IMR-90 (cell line): ENCODE measurements around the gene GGN. TPM values are rescaled to one million over a fixed set of nuclear protein-coding genes. Genes with fewer than 3 reads are reported as not detected.

ENCODE experiments used
- ATAC-seq: fragments of 200-7000 bp; cut with Tn5 transposase; 2 replicates; pipeline ENCODE4 v1.9.1; 2020; ENCODE audit warnings: low read depth, mild to moderate bottlenecking, moderate library complexity
- BruUV-seq: library from RNA; stranded (reverse); fragments of 400-500 nt; replicated peaks from 2 replicates; lab custom pipeline; 2021; lab: Mats Ljungman, UMichigan
- CTCF ChIA-PET: fragments of 300-600 bp; formaldehyde crosslinking; extraction: SDS; loops from one replicate; lab custom pipeline; 2021; ENCODE audit warnings: antibody characterized with exemption; lab: Yijun Ruan, JAX
- POLR2A ChIA-PET: fragments of 300-600 bp; sonication (Branson Sonifier 250); formaldehyde crosslinking; loops from one replicate; lab custom pipeline; 2022; ENCODE audit warnings: antibody characterized with exemption; ENCODE audit not compliant: unreplicated experiment; lab: Charles Lee
- DNase-seq: peaks from one replicate; pipeline ENCODE4 v3.0.0; 2013
- H2AFZ ChIP-seq: replicated peaks from 2 replicates; pipeline ENCODE3; 2013; ENCODE audit warnings: low read length, mild to moderate bottlenecking; ENCODE audit not compliant: poor library complexity
- H2AK5ac ChIP-seq: 2 replicates; pipeline ENCODE4 v1.6.1; 2013; ENCODE audit warnings: low read depth, low read length, inconsistent platforms
- H2AK9ac ChIP-seq: replicated peaks from 2 replicates; pipeline ENCODE3; 2013; ENCODE audit warnings: mild to moderate bottlenecking, low read depth, low read length, moderate library complexity; ENCODE audit not compliant: poor library complexity
- H2BK120ac ChIP-seq: 2 replicates; pipeline ENCODE4 v1.6.1; 2013; ENCODE audit warnings: low read depth, low read length, inconsistent platforms
- H2BK15ac ChIP-seq: 3 replicates; pipeline ENCODE4 v1.6.1; 2013; ENCODE audit warnings: low read depth, low read length, inconsistent platforms
- H2BK20ac ChIP-seq: 2 replicates; pipeline ENCODE4 v1.6.1; 2013; ENCODE audit warnings: low read depth, mild to moderate bottlenecking, inconsistent platforms, low read length, moderate library complexity
- H2BK5ac ChIP-seq: 2 replicates; pipeline ENCODE4 v1.6.1; 2013; ENCODE audit warnings: mild to moderate bottlenecking, low read depth, low read length, inconsistent platforms; ENCODE audit not compliant: poor library complexity, severe bottlenecking
- H3K14ac ChIP-seq: replicated peaks from 2 replicates; pipeline ENCODE4 v1.6.1; 2013; ENCODE audit warnings: low read depth, low read length, inconsistent platforms
- H3K18ac ChIP-seq: 2 replicates; pipeline ENCODE4 v1.6.1; 2013; ENCODE audit warnings: low read depth, low read length, control low read depth
- H3K23ac ChIP-seq: 2 replicates; pipeline ENCODE4 v1.6.1; 2013; ENCODE audit warnings: low read depth, low read length, inconsistent platforms
- H3K27ac ChIP-seq: 2 replicates; pipeline ENCODE4 v1.5.1; 2013; ENCODE audit warnings: mild to moderate bottlenecking, control low read depth, low read length; ENCODE audit not compliant: insufficient read depth
- H3K27me3 ChIP-seq: 2 replicates; pipeline ENCODE4 v1.6.1; 2013; ENCODE audit warnings: low read length; ENCODE audit not compliant: control insufficient read depth, insufficient read depth
- H3K36me3 ChIP-seq: 2 replicates; pipeline ENCODE4 v1.6.1; 2013; ENCODE audit warnings: low read length, mixed read lengths; ENCODE audit not compliant: control insufficient read depth, insufficient read depth
- H3K4ac ChIP-seq: 2 replicates; pipeline ENCODE4 v1.6.1; 2013; ENCODE audit warnings: low read depth, low read length, inconsistent platforms
- H3K4me1 ChIP-seq: 2 replicates; pipeline ENCODE4 v1.6.1; 2013; ENCODE audit warnings: low read length, mixed read lengths; ENCODE audit not compliant: control insufficient read depth, insufficient read depth
- H3K4me2 ChIP-seq: 2 replicates; pipeline ENCODE4 v1.6.1; 2013; ENCODE audit warnings: low read depth, mild to moderate bottlenecking, control low read depth, low read length, moderate library complexity
- H3K4me3 ChIP-seq: 2 replicates; pipeline ENCODE4 v1.5.1; 2013; ENCODE audit warnings: low read depth, mild to moderate bottlenecking, control low read depth, low read length, moderate library complexity; ENCODE audit not compliant: insufficient read depth
- H3K56ac ChIP-seq: 2 replicates; pipeline ENCODE4 v1.6.1; 2013; ENCODE audit warnings: low read length, inconsistent platforms; ENCODE audit not compliant: insufficient read depth; ENCODE audit errors: extremely low read depth
- H3K79me1 ChIP-seq, 2 experiments: 2 replicates each; pipeline ENCODE4 v1.6.1; 2013; ENCODE audit warnings: low read length in 2 of 2, inconsistent platforms in 1 of 2, low read depth in 1 of 2
- H3K9ac ChIP-seq: 2 replicates; pipeline ENCODE4 v1.6.1; 2013; ENCODE audit warnings: low read depth, low read length, control low read depth
- H3K9me1 ChIP-seq: 2 replicates; pipeline ENCODE4 v1.6.1; 2013; ENCODE audit warnings: low read length, inconsistent platforms; ENCODE audit not compliant: insufficient read depth
- H3K9me3 ChIP-seq: 2 replicates; pipeline ENCODE4 v1.6.1; 2013; ENCODE audit warnings: low read length; ENCODE audit not compliant: control insufficient read depth, insufficient read depth
- H4K20me1 ChIP-seq: 2 replicates; pipeline ENCODE4 v1.6.1; 2013; ENCODE audit warnings: low read length, inconsistent platforms; ENCODE audit not compliant: insufficient read depth
- H4K5ac ChIP-seq: 2 replicates; pipeline ENCODE4 v1.6.1; 2013; ENCODE audit warnings: mild to moderate bottlenecking, low read depth, low read length, control low read depth
- H4K8ac ChIP-seq, 2 experiments: 2 replicates each; pipeline ENCODE4 v1.6.1; 2013; ENCODE audit warnings: low read depth in 2 of 2, low read length in 2 of 2, control low read depth in 1 of 2, inconsistent platforms in 1 of 2
- H4K91ac ChIP-seq: 2 replicates; pipeline ENCODE4 v1.6.1; 2013; ENCODE audit warnings: low read depth, low read length, inconsistent platforms; ENCODE audit not compliant: insufficient read depth
- BHLHE40 ChIP-seq: fragments of 150-350 bp; IDR thresholded peaks from 2 replicates; pipeline ENCODE4 v1.6.1; 2016; ENCODE audit warnings: mild to moderate bottlenecking, low read depth, low read length
- CEBPB ChIP-seq: IDR thresholded peaks from 2 replicates; pipeline ENCODE4 v1.6.1; 2012; ENCODE audit warnings: low read depth, low read length, improper control_type of control experiment
- MXI1 ChIP-seq: IDR thresholded peaks from 2 replicates; pipeline ENCODE4 v1.6.1; 2012; ENCODE audit warnings: low read depth, mild to moderate bottlenecking, low read length, moderate library complexity, borderline replicate concordance
- NFE2L2 ChIP-seq: fragments of 150-350 bp; IDR thresholded peaks from 2 replicates; pipeline ENCODE4 v1.6.1; 2016; ENCODE audit warnings: low read depth, mild to moderate bottlenecking, low read length
- POLR2A ChIP-seq: IDR thresholded peaks from 2 replicates; pipeline ENCODE4 v1.6.1; 2012; ENCODE audit warnings: mild to moderate bottlenecking, low read depth, low read length
- RFX5 ChIP-seq: IDR thresholded peaks from 2 replicates; pipeline ENCODE4 v1.8.0; 2012; ENCODE audit warnings: low read depth, mild to moderate bottlenecking, low read length, moderate library complexity
- WGBS, 2 experiments: methylation state at CpG; one replicate each; pipeline versions ENCODE4 v1.1.5 to v1.1.7; 2013; ENCODE audit warnings: missing lambda C conversion rate in 2 of 2; ENCODE audit not compliant: insufficient read length in 1 of 2; ENCODE audit errors: extremely low coverage in 2 of 2; 5-methylcytosine and 5-hydroxymethylcytosine counted together
- dilution Hi-C: fragments of 300-500 bp; cut with HindIII; formaldehyde crosslinking; loops from one replicate; pipeline ENCODE4 v1.14.3; 2018; ENCODE audit warnings: low sequenced_read_pairs; ENCODE audit not compliant: unreplicated experiment
- in situ Hi-C: fragments of 300-500 bp; cut with MboI; formaldehyde crosslinking; loops from 3 replicates; pipeline ENCODE4 v1.14.3; 2019; ENCODE audit warnings: low sequenced_read_pairs, inconsistent platforms, mixed read lengths
- intact Hi-C: fragments of 100-400 bp; cut with micrococcal nuclease; formaldehyde crosslinking; loops from 2 replicates; pipeline ENCODE4 v1.10.0; 2022
- polyA plus RNA-seq, 3 experiments: library from polyadenylated mRNA; depleted of rRNA; stranded (reverse); fragments of >200 nt; gene quantifications; 2 replicates each; pipeline ENCODE4 v1.2.3, GENCODE V29; 2012; ENCODE audit warnings: low replicate concordance in 1 of 3
- total RNA-seq: library from RNA; depleted of rRNA; stranded (reverse); fragments of >200 nt; gene quantifications from 2 replicates; pipeline ENCODE4 v1.2.3, GENCODE V29; 2012

Gene GGN
- total and polyA plus RNA-seq, 2 of the 4 experiments (the other 2 are of a cell fraction), result under 0.01 to 0.65 TPM

GRCh38 chr19:38417544-38418506, 30.0 kb upstream of the GGN start:
- Histone ChIP-seq H3K4me2 (peak overlapping the region; percentile 56; the same call in 1 of the 2 replicates), H2BK15ac (no peak overlapping the region), H4K8ac (no peak overlapping the region), H3K23ac (no peak overlapping the region), H2AK5ac (no peak overlapping the region), H4K20me1 (no peaks in the 10 kb centered on the region), H3K4ac (no peak overlapping the region), H4K5ac (no peak overlapping the region), H3K9ac (no peak overlapping the region), H2AK9ac (no peak overlapping the region), H3K36me3 (no peaks in the 10 kb centered on the region), H2BK20ac (no peak overlapping the region), H2BK5ac (no peak overlapping the region), H3K18ac (no peak overlapping the region), H3K9me1 (peaks cover 6% of the 10 kb centered on the region; the same call in 1 of the 2 replicates), H3K14ac (no peak overlapping the region), H3K56ac (no peak overlapping the region), H4K91ac (no peak overlapping the region), H3K9me3 (no peaks in the 10 kb centered on the region), H2AFZ (peak overlapping the region; percentile 60), H2BK120ac (no peak overlapping the region), H3K27ac (no peak overlapping the region), H3K27me3 (peaks cover 32% of the 10 kb centered on the region), H3K4me3 (no peak overlapping the region), H3K4me1 (no peaks in the 10 kb centered on the region), H3K79me1 (no peaks in the 10 kb centered on the region)
- WGBS, 2 experiments, result 8% methylated on average over 27 of the region's 49 CpGs; no CpG with 5 or more reads in 1 of the 2 experiments
- dilution Hi-C loops, result no loop called here
- POLR2A ChIA-PET, result no interaction called here
- ATAC-seq (peak; percentile 62; the same call in 1 of the 2 replicates), DNase-seq (no peak)
- in situ Hi-C loops, result loop anchor here (25.0 kb wide), 1 partner anchor 519 kb away; the partner anchor contains the start of genes MRPS12 and SARS2
- TF ChIP-seq POLR2A (no peak), NFE2L2 (no peak), BHLHE40 (no peak), MXI1 (no peak), CEBPB (no peak), RFX5 (no peak)
- intact Hi-C loops, result no loop called here
- CTCF ChIA-PET, result interaction anchor here (1.0 kb wide), 1 partner anchor 13 kb away, joined by 4 read pairs; no protein-coding TSS in a partner anchor
- no TSS peak for BruUV-seq
